NOMO-1 treated with DMSO at 0.1 percent for 48 hours (cell line): ENCODE results near the gene CLN5.
"Not testable (repeated sequence)": the region's sequence is repeated elsewhere in the genome, so short reads cannot be mapped to it uniquely, and the experiment has no call there.

ENCODE experiments used
- DNase-seq: peaks from one replicate; lab custom pipeline; 2025; ENCODE audit not compliant: unreplicated experiment; lab: John Stamatoyannopoulos, UW

CLN5 gene

GRCh38 chr13:76975863-76976262 lies 16.0 kb upstream of the CLN5 start:
- DNase-seq: no peak

- no peak for DNase-seq
Observed at GRCh38 chr13:76976490-76976889, 15.4 kb upstream of the CLN5 start.

DNA sequence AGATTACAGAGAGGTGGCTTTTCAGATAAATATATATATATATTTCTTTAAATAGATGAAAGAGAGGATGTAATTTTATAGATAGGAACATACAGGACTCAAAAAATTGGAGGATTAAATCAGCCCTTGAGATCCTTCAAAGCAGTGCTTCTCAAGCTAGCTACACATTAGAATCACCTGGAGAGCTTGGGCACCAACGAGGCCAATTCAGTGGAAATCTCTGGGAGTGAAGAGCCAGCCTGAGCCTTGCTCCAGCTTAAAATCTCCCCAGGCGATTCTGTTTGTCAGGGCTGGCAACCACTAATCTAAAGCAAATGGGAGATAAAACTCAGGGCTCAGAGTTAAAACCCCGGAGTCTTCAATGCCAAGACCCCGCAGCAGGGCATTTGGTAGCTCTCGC lies 15.0 kb upstream of the CLN5 start:
- DNase-seq: no peak

DNA sequence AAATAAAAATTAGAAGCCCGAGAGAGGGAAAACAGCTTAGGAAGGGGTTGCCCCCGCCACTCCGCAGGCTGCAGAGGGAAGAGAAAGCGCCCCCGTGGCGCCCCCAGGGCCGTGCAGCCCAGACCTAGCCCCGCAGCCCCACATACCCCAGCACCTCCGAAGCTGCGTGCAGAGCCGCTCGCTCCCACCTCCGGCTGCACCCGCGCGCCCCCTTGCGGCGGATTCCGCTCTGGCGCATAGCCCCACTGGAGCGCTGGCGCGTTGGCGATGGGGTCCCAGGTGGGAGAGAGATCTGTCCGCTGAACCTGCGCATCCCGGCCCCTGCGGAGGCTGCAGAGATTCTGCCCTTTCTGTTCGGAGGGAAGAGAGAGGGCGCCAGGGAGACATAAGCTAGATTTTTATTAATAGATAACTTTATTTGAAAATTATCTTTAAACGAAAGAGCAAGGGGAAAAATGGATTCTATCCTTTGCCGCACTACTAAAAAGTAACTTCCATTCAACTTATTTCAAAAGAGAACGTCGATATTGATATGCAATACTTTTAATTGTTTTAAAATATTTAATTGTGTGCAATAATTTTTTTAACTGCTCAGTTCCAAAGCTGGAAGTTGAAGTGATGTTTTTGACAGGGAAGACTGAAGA lies 11.7 kb upstream of the CLN5 start:
- peak; percentile 40 for DNase-seq

DNA sequence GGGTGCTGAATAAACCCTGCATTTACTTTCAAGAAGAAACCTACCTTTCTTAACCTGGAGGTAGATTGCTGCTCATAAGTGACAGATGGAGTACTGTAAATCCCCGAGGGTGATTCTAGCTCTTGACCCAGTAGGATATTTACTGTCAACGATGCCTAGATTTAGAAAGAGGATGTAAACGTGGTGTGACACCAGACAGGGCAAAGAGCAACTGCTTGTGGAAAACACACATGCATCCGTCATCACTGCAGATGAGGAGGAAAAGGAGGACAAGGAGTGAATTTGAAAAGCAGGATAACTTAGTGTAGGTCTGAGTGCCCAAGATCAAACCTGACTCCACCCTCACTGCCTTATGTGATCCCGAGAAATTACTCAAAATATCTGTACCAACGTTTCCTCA lies 9.8 kb upstream of the CLN5 start:
- DNase-seq: peak; percentile 24

GRCh38 chr13:76983676-76984075 lies 8.2 kb upstream of the CLN5 start:
- no peak for DNase-seq

DNA sequence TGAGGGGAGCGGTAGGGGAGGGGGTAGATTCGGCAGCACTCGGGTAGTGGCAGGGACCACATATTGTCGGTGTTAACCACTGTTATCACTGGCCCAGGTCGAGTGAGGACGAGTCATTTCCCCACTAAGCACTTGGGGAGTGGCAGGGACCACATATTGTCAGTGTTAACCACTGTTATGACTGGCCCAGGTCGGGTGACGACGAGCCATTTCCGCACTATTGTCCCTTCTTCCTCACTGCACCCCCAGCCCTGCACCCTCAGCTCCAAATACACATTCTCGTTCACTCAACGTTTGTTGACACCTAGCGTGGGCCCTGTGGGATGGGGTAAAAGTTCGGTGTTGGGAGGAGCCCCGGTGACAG lies 467 bp upstream of the CLN5 start:
- DNase-seq: no peak

- DNase-seq: no peak
Observed at GRCh38 chr13:76992548-76993001, 694 bp downstream of the CLN5 start.

DNA sequence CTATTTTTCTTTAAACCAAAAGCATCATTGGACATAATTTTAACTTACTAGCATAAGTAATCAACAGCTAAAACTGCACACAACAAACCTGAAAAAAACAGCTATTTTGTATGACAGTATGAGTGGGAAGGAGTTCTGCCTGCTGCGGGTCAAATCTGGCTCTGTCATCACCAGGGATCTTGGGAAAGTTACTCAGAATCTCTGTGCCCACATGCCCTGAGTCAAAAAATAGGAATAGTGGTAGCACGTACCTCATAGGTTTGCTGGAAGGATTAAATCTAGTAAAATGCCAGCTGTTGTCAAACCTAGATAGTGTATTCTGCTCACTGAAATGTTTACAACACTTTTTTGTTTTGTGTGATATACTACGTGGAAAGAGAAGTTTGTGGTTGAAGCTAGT lies 1.1 kb downstream of the CLN5 start:
- no peak for DNase-seq

GRCh38 chr13:76993473-76993872 lies 1.6 kb downstream of the CLN5 start:
- DNase-seq: no peak

- DNase-seq: no peak
Observed at GRCh38 chr13:76994281-76994680, 2.4 kb downstream of the CLN5 start.

- peak; percentile 36 for DNase-seq
Observed at GRCh38 chr13:77000475-77000874, 8.6 kb downstream of the CLN5 start.

- no peak for DNase-seq
Observed at GRCh38 chr13:77001540-77001939, 9.7 kb downstream of the CLN5 start.

DNA sequence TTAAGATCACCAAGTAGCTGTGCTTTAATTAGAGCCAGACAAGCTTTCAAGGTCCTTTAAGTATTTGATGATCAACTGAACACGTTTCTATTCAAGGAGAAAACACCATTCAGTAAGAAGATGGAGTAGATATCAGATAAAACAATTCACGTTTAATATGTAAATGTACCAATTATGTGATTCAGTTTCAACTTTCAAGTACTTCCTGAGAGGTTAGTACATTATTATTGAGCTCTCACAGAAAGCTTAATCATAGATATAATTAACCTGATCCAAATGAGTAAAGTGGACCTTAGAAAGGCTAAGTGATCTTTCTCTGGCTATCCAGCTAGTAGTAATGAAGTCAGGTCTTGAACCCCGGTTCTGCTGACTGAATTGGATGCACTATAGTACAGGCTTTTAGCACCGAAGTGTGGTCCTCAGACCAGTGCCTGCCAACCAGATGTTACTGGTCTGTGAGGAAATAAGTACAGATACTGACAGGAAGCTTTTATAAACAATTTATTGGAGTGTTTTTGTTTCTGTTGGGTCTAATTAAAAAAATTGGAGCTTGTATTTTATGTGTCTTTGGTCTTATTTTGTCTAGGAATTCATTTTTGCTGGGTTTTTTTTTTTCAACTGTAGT lies 10.2 kb downstream of the CLN5 start:
- DNase-seq: no peak

GRCh38 chr13:77002590-77003190 lies 10.8 kb downstream of the CLN5 start:
- DNase-seq: peak; percentile 5

- DNase-seq: not testable (repeated sequence)
Observed at GRCh38 chr13:77008337-77008736, 16.5 kb downstream of the CLN5 start.

GRCh38 chr13:77009011-77009410 lies 17.1 kb downstream of the CLN5 start:
- DNase-seq: no peak

DNA sequence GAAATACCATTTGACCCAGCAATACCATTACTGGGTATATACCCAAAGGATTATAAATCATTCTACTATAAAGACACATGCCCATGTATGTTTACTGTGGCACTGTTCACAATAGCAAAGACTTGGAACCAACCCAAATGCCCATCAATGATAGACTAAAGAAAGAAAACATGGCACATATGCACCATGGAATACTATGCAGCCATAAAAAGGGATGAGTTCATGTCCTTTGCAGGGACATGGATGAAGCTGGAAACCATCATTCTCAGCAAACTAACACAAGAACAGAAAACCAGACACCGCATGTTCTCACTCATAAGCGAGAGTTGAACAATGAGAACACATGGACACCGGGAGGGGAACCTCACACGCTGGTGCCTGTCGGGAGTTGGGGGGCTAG lies 17.8 kb downstream of the CLN5 start:
- not testable (repeated sequence) for DNase-seq

DNA sequence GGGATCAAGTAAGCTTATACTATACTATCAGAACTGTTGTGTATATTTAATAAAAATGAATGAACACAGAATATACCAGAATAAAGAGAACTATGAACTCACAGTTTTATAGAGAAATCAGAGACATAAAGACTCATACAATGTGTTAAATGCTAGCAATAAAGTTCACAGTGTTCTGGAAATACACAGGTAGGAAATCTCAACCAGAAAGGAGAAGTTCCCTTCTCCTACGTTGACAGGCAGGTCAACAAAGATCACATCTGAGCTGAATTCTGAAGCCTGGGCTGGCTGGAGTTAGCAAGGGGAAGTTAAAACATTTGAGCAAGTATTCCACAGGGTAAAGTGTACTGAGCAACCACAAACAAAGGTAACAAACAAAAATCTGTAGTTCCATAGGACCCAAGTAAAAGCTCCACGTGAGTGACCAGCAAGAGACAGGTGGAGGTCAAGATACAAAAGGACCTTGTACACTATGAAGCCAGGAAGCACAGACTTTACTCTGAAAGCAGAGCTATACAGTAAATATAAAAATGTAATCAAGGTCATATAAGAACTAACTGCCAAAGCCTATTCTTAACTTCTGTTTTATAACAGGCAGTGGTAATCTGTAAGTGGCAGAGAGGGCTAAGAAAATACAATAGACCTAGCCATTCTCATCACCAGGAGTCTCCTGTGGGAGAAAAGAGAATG lies 22.1 kb downstream of the CLN5 start:
- no peak for DNase-seq

DNA sequence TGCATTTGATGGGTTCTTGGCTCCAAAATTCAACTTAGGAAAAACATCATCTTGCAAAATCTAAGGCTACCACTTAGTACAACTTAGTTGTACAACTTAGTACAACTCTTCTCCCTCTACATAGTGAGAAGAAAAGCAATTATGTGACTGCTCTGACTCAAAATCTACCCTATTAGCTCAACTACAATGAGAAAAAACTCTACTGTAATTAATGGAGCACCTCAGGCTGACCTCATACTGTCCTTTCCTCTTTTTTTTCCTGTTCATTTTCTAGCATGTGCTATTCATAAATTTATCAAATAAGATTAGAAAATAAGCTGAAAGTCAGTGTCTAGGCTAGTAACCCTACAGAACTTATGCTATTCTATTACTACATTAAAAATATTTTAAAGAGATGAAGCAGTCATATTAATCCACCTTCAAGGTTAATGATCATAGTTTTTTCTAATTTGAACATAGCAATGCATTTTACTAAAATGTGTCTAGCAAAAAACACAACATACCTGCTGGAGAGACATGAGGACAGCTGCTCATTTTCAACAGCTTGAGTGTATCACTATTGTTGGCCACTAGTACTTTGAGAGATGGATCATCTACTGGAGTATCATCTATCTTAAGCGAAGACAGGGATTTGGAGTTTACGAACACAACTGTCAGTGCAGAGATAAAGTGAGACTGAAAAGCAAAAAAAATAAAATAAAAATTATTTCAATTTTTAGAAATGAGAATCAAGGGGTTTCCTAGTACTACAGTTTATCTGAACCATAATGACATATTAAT lies 23.2 kb downstream of the CLN5 start:
- DNase-seq: no peak

GRCh38 chr13:77016251-77016812 lies 24.5 kb downstream of the CLN5 start:
- no peak for DNase-seq
